NB4 (cell line): ENCODE data around the gene CLNK.
A peak's percentile ranks its signal among the peaks of the same experiment; 100 is the strongest.

ENCODE experiments used
- DNase-seq: peaks from one replicate; pipeline ENCODE4 v3.0.0; 2010; ENCODE audit warnings: low read depth
- H3K4me3 ChIP-seq: one replicate; pipeline ENCODE4 v1.5.1; 2011; ENCODE audit warnings: mild to moderate bottlenecking, low read depth, low read length, moderate library complexity
- MYC ChIP-seq: IDR thresholded peaks from 2 replicates; pipeline ENCODE4 v1.6.1; 2011; ENCODE audit warnings: low read depth, low read length
- POLR2A ChIP-seq: IDR thresholded peaks from 2 replicates; pipeline ENCODE4 v1.6.1; 2011; ENCODE audit warnings: mild to moderate bottlenecking; ENCODE audit not compliant: insufficient read length; ENCODE audit errors: extremely low read depth
- TF ChIP-seq, protein P1 (sequence below): IDR thresholded peaks from one replicate; pipeline ENCODE4 v1.5.1; 2012; ENCODE audit warnings: low read depth, low read length
- TF ChIP-seq, protein P2 (sequence below): IDR thresholded peaks from 2 replicates; pipeline ENCODE4 v1.6.1; 2011; ENCODE audit warnings: low read depth, low read length

Gene CLNK

DNA sequence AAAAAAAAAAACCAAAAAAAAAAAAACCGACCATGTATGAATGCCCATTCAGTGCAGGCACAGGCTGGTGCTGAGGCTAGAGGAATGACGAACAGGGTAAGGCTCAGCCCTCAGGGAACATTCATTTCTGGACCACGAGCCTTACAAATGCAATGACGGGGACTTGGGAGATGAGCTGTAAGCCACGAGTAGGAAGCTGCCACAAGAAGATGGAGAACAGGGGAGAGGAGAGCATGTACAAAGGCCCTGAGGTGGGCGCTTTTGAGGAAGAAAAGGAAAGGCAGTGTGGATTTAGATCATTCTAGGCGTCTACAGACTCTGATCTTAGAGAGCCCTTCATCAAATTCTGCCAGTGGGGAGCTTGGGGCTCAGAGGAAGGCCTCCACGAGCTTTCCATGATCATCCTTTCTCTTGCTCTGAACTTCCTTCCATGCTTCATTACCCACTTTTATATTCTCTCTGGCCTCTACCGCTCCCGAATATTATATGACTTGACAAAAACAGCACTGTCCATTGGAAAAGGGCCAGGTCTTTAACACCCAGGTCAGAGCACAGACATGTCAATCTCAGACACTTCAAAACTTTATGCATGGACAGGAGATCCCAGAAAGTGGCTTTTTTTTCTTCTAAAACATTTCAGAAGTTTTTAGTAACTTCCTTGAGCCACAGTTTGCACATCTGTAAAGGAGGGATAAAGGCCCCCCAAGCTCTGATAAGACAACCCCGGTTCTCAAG, 224.1 kb downstream of the CLNK start:
- TF ChIP-seq, protein P1, sequence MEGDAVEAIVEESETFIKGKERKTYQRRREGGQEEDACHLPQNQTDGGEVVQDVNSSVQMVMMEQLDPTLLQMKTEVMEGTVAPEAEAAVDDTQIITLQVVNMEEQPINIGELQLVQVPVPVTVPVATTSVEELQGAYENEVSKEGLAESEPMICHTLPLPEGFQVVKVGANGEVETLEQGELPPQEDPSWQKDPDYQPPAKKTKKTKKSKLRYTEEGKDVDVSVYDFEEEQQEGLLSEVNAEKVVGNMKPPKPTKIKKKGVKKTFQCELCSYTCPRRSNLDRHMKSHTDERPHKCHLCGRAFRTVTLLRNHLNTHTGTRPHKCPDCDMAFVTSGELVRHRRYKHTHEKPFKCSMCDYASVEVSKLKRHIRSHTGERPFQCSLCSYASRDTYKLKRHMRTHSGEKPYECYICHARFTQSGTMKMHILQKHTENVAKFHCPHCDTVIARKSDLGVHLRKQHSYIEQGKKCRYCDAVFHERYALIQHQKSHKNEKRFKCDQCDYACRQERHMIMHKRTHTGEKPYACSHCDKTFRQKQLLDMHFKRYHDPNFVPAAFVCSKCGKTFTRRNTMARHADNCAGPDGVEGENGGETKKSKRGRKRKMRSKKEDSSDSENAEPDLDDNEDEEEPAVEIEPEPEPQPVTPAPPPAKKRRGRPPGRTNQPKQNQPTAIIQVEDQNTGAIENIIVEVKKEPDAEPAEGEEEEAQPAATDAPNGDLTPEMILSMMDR: no peak
- TF ChIP-seq, protein P2, sequence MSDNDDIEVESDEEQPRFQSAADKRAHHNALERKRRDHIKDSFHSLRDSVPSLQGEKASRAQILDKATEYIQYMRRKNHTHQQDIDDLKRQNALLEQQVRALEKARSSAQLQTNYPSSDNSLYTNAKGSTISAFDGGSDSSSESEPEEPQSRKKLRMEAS: no peak
- TF ChIP-seq POLR2A (no peak), MYC (no peak)
- H3K4me3 ChIP-seq: no peak overlapping the region
- DNase-seq: no peak

DNA sequence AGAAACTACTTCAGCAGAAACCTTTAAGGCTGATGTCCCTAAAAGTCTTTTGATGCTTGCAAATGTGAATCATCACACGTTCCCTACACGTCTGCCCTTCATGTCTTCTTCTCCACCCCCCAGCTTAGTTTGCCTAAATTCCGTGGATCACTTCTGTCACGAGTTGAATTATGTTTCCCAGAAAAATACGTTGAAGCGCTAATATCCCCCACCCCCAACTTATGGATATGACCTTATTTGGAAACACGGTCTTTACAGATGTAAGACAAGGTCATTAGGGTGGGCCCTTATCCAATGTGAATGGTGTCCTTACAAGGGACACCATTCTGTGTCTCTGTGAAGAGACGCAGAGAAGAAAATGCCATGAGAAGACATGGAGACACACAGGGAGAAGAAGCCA, 225.3 kb downstream of the CLNK start:
- H3K4me3 ChIP-seq: no peak overlapping the region
- no peak for DNase-seq
- TF ChIP-seq MYC: no peak
- TF ChIP-seq POLR2A: no peak

DNA sequence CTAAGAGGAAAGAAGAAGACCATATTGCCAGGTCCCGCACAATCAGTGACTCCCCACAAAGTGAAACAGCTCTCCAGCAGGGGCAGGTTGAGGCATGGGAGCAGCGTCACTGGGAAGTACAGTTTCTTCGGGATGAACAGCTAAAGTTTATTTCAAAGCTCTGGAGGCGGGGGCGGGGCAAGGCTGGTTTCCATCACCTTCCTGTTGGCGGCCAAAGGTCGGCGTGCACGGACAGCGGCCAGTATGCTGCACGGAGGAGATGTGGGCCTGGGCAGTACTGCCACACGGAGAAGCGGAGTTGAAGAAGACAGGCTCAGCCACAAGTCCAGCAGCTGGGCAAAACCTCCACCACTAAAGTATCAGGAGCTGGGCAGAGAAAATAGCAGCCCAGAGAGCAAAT, 226.4 kb downstream of the CLNK start:
- TF ChIP-seq, protein P2: no peak
- no peak for TF ChIP-seq POLR2A
- no peak for TF ChIP-seq MYC
- TF ChIP-seq, protein P1: no peak
- H3K4me3 ChIP-seq: no peak overlapping the region

DNA sequence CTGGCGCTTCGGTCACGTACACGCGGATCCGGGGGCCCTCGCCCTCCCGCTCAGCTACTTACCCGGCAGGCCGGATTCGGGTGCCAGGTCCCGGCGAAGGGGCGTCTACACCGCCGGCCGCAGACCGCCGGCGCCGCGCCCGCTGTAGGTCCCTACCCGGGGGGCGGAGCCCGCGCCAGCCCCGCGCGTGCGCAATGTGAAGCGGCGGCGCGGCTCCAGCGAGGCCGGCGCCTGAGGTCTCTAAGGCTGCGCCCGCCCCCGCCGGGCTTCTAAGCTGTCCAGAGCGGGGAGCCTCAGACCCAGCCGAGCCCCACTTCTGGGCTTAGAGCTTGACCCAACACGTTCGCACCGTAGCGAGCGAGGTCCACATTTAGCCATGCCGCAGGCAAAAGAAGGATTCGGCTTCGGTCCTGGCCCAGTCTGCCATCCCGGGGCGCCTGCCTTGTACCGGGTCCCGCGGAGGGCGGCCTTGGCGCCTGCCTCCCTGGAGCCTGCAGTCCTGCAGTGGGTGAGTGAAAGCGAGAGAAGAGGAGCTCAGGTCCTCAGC, 227.2 kb downstream of the CLNK start, which contains the start of gene ZNF518B:
TSS of gene ZNF518B (minus strand) at position 172 of the 547 bp plus-strand sequence. CDS start 11,098 bp downstream, outside the sequence.
- peak; percentile 37 for DNase-seq
- H3K4me3 ChIP-seq: no peak within 1 kb of the TSS
- no peak for TF ChIP-seq MYC
- no peak for TF ChIP-seq POLR2A
- TF ChIP-seq, protein P1: no peak
- TF ChIP-seq, protein P2: no peak

More for the DNA sequence above, 226.4 kb downstream of the CLNK start:
- DNase-seq: no peak

DNA sequence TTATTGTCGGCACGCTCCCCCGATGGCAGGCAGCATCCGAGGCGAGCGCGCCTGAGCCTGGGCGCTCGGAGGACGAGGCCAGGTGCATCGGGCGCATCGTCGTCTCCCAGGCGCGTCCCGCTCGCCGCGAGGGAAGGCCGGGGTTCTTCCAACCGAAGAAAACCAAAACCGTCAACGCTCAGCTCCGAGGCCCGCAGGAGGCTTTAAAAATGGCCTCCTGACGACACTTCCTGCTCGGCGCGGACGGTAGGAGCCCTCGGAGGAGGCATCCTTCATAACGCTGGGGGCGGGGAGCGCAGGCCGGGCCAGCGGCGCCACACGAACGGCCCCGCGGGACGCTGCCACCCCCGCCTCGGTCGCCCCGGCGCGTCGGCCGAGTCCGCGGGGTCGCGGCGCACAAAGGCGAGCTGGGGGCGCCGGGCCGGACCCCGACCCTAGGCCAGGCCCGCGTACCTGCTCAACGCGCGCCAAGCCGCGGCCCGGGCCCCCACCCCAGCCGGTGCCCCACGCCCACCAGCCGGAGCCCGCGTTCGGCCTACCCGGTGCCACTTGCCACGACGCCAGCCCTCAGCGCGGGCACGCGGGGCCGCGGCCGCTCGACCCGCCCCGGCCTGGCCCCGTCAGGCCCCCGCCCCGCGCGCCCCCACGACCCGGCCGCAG, 227.8 kb downstream of the CLNK start:
- peak; percentile 16 for DNase-seq
- TF ChIP-seq MYC (no peak), POLR2A (no peak)
- TF ChIP-seq, protein P2: no peak
- TF ChIP-seq, protein P1: no peak
- no peak overlapping the region for H3K4me3 ChIP-seq

DNA sequence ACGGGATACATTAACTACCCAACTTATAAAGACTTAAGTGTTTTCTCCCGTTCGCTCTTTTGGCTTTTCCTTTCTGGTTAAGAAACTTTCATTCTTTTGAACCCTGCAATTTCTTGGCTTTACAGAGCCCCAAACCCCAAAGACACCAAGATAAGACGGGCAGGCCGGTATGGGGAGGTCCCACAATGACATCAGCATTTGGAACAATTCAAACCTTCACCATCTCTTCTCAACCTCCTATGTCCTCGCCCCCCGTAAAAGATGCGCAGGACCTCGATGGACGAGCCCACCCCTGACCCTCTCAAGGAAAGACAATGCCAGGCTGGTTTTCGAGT, 228.3 kb downstream of the CLNK start:
- DNase-seq: no peak

More for the DNA sequence above, 228.3 kb downstream of the CLNK start:
- no peak overlapping the region for H3K4me3 ChIP-seq
- TF ChIP-seq MYC (no peak), POLR2A (no peak)
- TF ChIP-seq, protein P2: no peak
